Smooth muscle cell (in vitro differentiated cells): ENCODE measurements around the gene BRF1. TPM values are rescaled to one million over a fixed set of nuclear protein-coding genes. Genes with fewer than 3 reads are reported as not detected.

Experiments
- DNase-seq: peaks from one replicate; lab custom pipeline; 2025; ENCODE audit not compliant: unreplicated experiment; lab: John Stamatoyannopoulos, UW
- H2AFZ ChIP-seq: fragments of 200-600 bp; sonication (generic); 2 replicates; pipeline ENCODE4 v1.6.0; 2016; ENCODE audit warnings: antibody characterized with exemption, low read depth, mild to moderate bottlenecking
- H3F3A ChIP-seq: fragments of 200-600 bp; sonication (generic); 2 replicates; pipeline ENCODE4 v1.6.0; 2017; ENCODE audit warnings: antibody characterized with exemption, low read depth
- H3K27ac ChIP-seq: fragments of 200-600 bp; sonication (generic); 2 replicates; pipeline ENCODE4 v1.5.1; 2016; ENCODE audit warnings: low read depth, mild to moderate bottlenecking
- H3K27me3 ChIP-seq: fragments of 200-600 bp; sonication (generic); 2 replicates; pipeline ENCODE4 v1.6.1; 2016; ENCODE audit warnings: low read depth, mild to moderate bottlenecking
- H3K36me3 ChIP-seq: fragments of 200-600 bp; sonication (generic); 2 replicates; pipeline ENCODE4 v1.5.1; 2016; ENCODE audit warnings: low read depth
- H3K4me1 ChIP-seq: fragments of 200-600 bp; sonication (generic); 2 replicates; pipeline ENCODE4 v1.5.1; 2016; ENCODE audit warnings: low read depth
- H3K4me2 ChIP-seq: fragments of 200-600 bp; sonication (generic); 2 replicates; pipeline ENCODE4 v1.6.0; 2016; ENCODE audit warnings: mild to moderate bottlenecking
- H3K4me3 ChIP-seq: fragments of 200-600 bp; sonication (generic); 2 replicates; pipeline ENCODE4 v1.5.1; 2016; ENCODE audit warnings: mild to moderate bottlenecking
- H3K79me2 ChIP-seq: fragments of 200-600 bp; sonication (generic); 2 replicates; pipeline ENCODE4 v1.6.0; 2016; ENCODE audit warnings: low read depth, mild to moderate bottlenecking
- H3K9ac ChIP-seq: fragments of 200-600 bp; sonication (generic); 2 replicates; pipeline ENCODE4 v1.6.0; 2016; ENCODE audit warnings: low read depth
- H3K9me3 ChIP-seq: fragments of 200-600 bp; sonication (generic); replicated peaks from 2 replicates; pipeline ENCODE4 v1.5.1; 2016; ENCODE audit warnings: low read depth
- H4K20me1 ChIP-seq: fragments of 200-600 bp; sonication (generic); 2 replicates; pipeline ENCODE4 v1.6.0; 2016; ENCODE audit warnings: low read depth
- WGBS: methylation state at CpG from one replicate; pipeline ENCODE4 v1.1.7; 2016; ENCODE audit warnings: low lambda C conversion rate; 5-methylcytosine and 5-hydroxymethylcytosine counted together
- polyA plus RNA-seq: library from polyadenylated mRNA; unstranded; fragments of >200 nt; fragmentation: Nextera tagmentation; extraction: Ambion mirVana; gene quantifications from 2 replicates; pipeline ENCODE4 v1.2.1, GENCODE V29; 2016
- total RNA-seq: library from RNA; depleted of rRNA; stranded (reverse); fragments of >200 nt; gene quantifications from 2 replicates; pipeline ENCODE4 v1.2.3, GENCODE V29; 2014
- TF ChIP-seq, protein P1 (sequence below): fragments of 200-600 bp; sonication (generic); IDR thresholded peaks from 2 replicates; pipeline ENCODE4 v1.5.1; 2017; ENCODE audit warnings: borderline replicate concordance, mild to moderate bottlenecking, antibody characterized with exemption; ENCODE audit not compliant: insufficient read depth, poor library complexity, severe bottlenecking

Gene BRF1
- total and polyA plus RNA-seq, 2 experiments from 2014 or later: 12.5 to 15.9 TPM

DNA sequence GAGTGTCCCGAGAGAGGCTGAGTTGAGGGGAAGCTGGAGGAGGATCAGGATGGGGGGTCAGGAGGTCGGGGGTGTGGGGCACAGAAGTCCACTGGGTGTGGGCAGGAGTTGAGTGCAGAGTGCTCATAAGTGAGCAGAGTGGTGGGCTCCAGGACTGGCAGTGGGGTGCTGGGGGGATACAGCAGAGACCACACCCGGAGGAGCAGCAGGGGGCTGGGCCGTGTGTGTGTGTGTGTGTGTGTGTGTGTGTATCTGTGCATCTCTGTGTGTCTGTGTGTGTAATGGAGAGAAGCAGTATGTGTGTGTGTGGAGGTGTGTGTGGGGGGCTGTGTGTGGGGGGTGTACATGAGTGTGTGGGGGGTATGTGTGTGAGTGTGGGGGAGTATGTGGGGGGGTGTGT is 114.8 kb downstream of the BRF1 start:
- Histone ChIP-seq H3K9ac (no peak overlapping the region), H3F3A (no peaks in the 10 kb centered on the region)

DNA sequence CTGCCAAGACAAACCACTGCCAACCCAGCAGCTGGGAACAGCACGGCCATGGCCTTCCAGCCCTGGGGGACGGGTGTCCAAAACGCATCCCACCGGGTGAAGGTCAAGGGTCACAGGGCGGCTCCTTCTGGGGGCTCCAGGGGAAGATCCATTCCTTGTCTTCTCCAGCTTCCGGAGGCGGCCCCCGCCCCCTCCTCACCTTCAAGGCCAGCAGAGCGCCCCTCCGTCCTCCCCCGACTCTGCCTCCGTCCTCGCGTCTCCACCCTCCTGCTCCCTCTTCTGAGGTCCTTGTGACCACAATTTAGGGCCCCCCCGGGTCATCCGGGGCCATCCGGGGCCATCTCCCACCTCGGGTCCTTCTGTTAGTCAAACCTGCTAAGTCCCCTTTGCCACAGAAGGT is 115.8 kb downstream of the BRF1 start:
- TF ChIP-seq, protein P1, sequence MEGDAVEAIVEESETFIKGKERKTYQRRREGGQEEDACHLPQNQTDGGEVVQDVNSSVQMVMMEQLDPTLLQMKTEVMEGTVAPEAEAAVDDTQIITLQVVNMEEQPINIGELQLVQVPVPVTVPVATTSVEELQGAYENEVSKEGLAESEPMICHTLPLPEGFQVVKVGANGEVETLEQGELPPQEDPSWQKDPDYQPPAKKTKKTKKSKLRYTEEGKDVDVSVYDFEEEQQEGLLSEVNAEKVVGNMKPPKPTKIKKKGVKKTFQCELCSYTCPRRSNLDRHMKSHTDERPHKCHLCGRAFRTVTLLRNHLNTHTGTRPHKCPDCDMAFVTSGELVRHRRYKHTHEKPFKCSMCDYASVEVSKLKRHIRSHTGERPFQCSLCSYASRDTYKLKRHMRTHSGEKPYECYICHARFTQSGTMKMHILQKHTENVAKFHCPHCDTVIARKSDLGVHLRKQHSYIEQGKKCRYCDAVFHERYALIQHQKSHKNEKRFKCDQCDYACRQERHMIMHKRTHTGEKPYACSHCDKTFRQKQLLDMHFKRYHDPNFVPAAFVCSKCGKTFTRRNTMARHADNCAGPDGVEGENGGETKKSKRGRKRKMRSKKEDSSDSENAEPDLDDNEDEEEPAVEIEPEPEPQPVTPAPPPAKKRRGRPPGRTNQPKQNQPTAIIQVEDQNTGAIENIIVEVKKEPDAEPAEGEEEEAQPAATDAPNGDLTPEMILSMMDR: no peak
- no peaks in the 10 kb centered on the region for H3K36me3 ChIP-seq
- H3F3A ChIP-seq: no peaks in the 10 kb centered on the region
- peaks cover 4% of the 10 kb centered on the region for H3K4me1 ChIP-seq
- H3K9me3 ChIP-seq: no peaks in the 10 kb centered on the region
- no peak overlapping the region for H3K4me3 ChIP-seq
- peaks cover 2% of the 10 kb centered on the region for H4K20me1 ChIP-seq
- WGBS: 91% methylated on average over 14 of the region's 18 CpGs
- H3K9ac ChIP-seq: no peak overlapping the region
- no peak overlapping the region for H2AFZ ChIP-seq
- DNase-seq: no peak
- no peak overlapping the region for H3K27ac ChIP-seq
- H3K27me3 ChIP-seq: no peaks in the 10 kb centered on the region
- no peaks in the 10 kb centered on the region for H3K79me2 ChIP-seq
- no peak overlapping the region for H3K4me2 ChIP-seq

More for the DNA sequence above, 114.8 kb downstream of the BRF1 start:
- no peak overlapping the region for H3K27ac ChIP-seq
- H3K36me3 ChIP-seq: no peaks in the 10 kb centered on the region
- no peaks in the 10 kb centered on the region for H3K9me3 ChIP-seq
- no peaks in the 10 kb centered on the region for H4K20me1 ChIP-seq
- H3K4me1 ChIP-seq: no peaks in the 10 kb centered on the region
- H3K79me2 ChIP-seq: no peaks in the 10 kb centered on the region
- TF ChIP-seq, protein P1: no peak
- no peaks in the 10 kb centered on the region for H3K27me3 ChIP-seq
- WGBS: 83% methylated on average over 3 of the region's 4 CpGs
- DNase-seq: no peak
- no peak overlapping the region for H3K4me3 ChIP-seq
- no peak overlapping the region for H2AFZ ChIP-seq
- no peak overlapping the region for H3K4me2 ChIP-seq

DNA sequence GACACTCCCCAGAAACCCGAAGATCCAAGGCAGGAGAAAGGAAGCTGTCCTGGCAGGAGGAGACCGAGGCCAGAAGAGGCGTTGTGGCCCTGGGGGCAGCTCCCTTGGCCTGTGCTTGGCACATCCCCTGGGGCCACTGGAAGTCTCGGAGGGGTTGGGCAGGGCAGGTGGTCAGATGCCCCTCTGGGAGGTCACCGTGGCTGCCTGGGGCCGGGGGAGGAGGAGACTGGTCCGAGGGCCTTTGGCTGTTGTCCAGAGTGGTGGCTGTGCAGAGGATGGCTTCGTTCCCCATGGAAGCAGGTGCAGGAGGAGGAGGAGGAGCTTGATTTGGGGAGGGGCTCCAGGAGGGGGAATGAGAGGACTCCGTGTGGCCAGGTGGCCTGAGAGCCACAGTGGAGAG is 116.3 kb downstream of the BRF1 start:
- no peak for DNase-seq
- Histone ChIP-seq H3K4me3 (no peak overlapping the region), H3K9me3 (no peaks in the 10 kb centered on the region), H3K79me2 (no peaks in the 10 kb centered on the region), H4K20me1 (peaks cover 4% of the 10 kb centered on the region), H3K4me2 (no peak overlapping the region), H3K27me3 (no peaks in the 10 kb centered on the region), H2AFZ (no peak overlapping the region), H3K27ac (no peak overlapping the region), H3F3A (no peaks in the 10 kb centered on the region), H3K4me1 (peaks cover 4% of the 10 kb centered on the region), H3K9ac (no peak overlapping the region), H3K36me3 (no peaks in the 10 kb centered on the region)
- WGBS: 74% methylated on average over 9 of the region's 9 CpGs
- TF ChIP-seq, protein P1: no peak

DNA sequence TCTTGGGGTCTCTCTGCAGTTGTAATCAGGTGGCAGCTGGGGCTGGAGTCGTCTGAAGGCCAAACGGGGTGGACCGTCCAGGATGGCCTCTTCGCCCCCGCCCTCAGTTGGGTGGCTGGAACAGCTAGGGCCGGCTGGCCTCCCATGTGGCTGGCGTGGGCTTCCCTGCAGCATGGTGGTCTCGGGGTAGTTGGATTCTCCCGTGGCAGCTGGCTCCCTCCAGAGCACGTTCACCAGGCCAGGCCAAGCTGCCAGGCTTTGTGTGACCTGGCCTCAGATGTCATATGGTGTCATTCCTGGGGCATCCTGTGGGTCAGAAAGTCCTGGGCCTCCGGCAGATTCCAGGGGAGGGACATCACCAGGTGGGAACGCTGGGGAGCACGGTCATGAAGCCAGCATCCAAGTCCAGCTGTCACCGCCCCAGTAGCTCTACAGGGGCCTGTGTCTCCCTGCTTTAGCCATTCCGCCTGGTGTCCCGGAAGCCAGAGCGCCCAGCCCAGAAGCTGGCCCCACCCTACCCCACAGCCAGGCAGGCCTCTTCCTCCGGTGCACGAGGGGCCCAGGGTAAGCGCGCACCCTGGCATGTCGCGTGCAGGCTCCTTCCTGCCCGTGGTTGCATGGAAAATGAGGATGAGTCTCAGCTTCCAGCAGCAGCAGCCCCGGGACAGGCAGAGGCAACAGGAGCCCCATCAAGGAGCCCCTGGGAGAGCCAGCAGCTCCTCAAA is 118.3 kb downstream of the BRF1 start:
- Histone ChIP-seq H3K79me2 (no peaks in the 10 kb centered on the region), H3K27me3 (no peaks in the 10 kb centered on the region), H2AFZ (no peak overlapping the region), H4K20me1 (peaks cover 9% of the 10 kb centered on the region), H3K27ac (no peak overlapping the region), H3K4me3 (no peak overlapping the region), H3K4me1 (peaks cover 4% of the 10 kb centered on the region), H3K9me3 (no peaks in the 10 kb centered on the region), H3F3A (no peaks in the 10 kb centered on the region), H3K4me2 (no peak overlapping the region), H3K36me3 (no peaks in the 10 kb centered on the region), H3K9ac (no peak overlapping the region)
- WGBS: 92% methylated on average over 25 of the region's 25 CpGs
- DNase-seq: no peak
- TF ChIP-seq, protein P1: no peak
